RWPE2 (cell line): ENCODE measurements around the gene RNF11.

Source experiments
- ATAC-seq: fragments of 200-7000 bp; cut with Tn5 transposase; 3 replicates; pipeline ENCODE4 v1.9.1; 2021; ENCODE audit warnings: low read depth
- DNase-seq: peaks from one replicate; pipeline ENCODE4 v3.0.0-alpha.2; 2020; ENCODE audit warnings: low spot score
- H3K27ac ChIP-seq: fragments of 450-650 bp; 2 replicates; pipeline ENCODE4 v1.5.1; 2017; ENCODE audit warnings: mild to moderate bottlenecking; ENCODE audit not compliant: poor library complexity, severe bottlenecking
- H3K27me3 ChIP-seq: fragments of 250-450 bp; sonication (Bioruptor Pico); 2 replicates; pipeline ENCODE4 v1.5.1; 2021; ENCODE audit warnings: mild to moderate bottlenecking, moderate library complexity; ENCODE audit not compliant: insufficient read depth, poor library complexity, severe bottlenecking
- H3K36me3 ChIP-seq: fragments of 250-450 bp; sonication (Bioruptor Pico); 2 replicates; pipeline ENCODE4 v1.5.1; 2020; ENCODE audit warnings: low read depth, mild to moderate bottlenecking, moderate library complexity
- H3K4me1 ChIP-seq: fragments of 250-450 bp; sonication (Bioruptor Pico); 2 replicates; pipeline ENCODE4 v1.5.1; 2021; ENCODE audit warnings: mild to moderate bottlenecking, moderate library complexity; ENCODE audit not compliant: insufficient read depth, poor library complexity, severe bottlenecking
- H3K4me3 ChIP-seq: fragments of 250-450 bp; sonication (Bioruptor Pico); 2 replicates; pipeline ENCODE4 v1.5.1; 2021; ENCODE audit warnings: mild to moderate bottlenecking, moderate library complexity; ENCODE audit not compliant: severe bottlenecking
- H3K9me3 ChIP-seq: fragments of 250-450 bp; sonication (Bioruptor Pico); 2 replicates; pipeline ENCODE4 v1.5.1; 2021; ENCODE audit warnings: mild to moderate bottlenecking, moderate library complexity; ENCODE audit not compliant: severe bottlenecking
- CTCF ChIP-seq: fragments of 450-650 bp; IDR thresholded peaks from one replicate; pipeline ENCODE4 v1.5.1; 2017; ENCODE audit warnings: mild to moderate bottlenecking, moderate library complexity; ENCODE audit not compliant: poor library complexity, severe bottlenecking

Gene RNF11

GRCh38 chr1:51301152-51301843 is 65.2 kb downstream of the RNF11 start:
- Histone ChIP-seq H3K27ac (no peak overlapping the region), H3K4me1 (no peaks in the 10 kb centered on the region), H3K36me3 (no peaks in the 10 kb centered on the region), H3K27me3 (no peaks in the 10 kb centered on the region), H3K4me3 (no peak overlapping the region), H3K9me3 (no peaks in the 10 kb centered on the region)
- DNase-seq (no peak), ATAC-seq (no peak)
- no peak for TF ChIP-seq CTCF

GRCh38 chr1:51301844-51302162 is 65.7 kb downstream of the RNF11 start:
- Histone ChIP-seq H3K4me3 (no peak overlapping the region), H3K27me3 (no peaks in the 10 kb centered on the region), H3K27ac (no peak overlapping the region), H3K36me3 (no peaks in the 10 kb centered on the region), H3K9me3 (no peaks in the 10 kb centered on the region), H3K4me1 (no peaks in the 10 kb centered on the region)
- no peak for DNase-seq
- no peak for ATAC-seq
- TF ChIP-seq CTCF = no peak

GRCh38 chr1:51302270-51302669 is 66.2 kb downstream of the RNF11 start:
- DNase-seq (no peak), ATAC-seq (no peak)
- TF ChIP-seq CTCF = no peak
- H3K36me3 ChIP-seq = no peaks in the 10 kb centered on the region
- H3K9me3 ChIP-seq = no peaks in the 10 kb centered on the region
- no peak overlapping the region for H3K4me3 ChIP-seq
- no peak overlapping the region for H3K27ac ChIP-seq
- no peaks in the 10 kb centered on the region for H3K27me3 ChIP-seq
- no peaks in the 10 kb centered on the region for H3K4me1 ChIP-seq

GRCh38 chr1:51302746-51303145 is 66.7 kb downstream of the RNF11 start:
- H3K9me3 ChIP-seq = no peaks in the 10 kb centered on the region
- H3K27ac ChIP-seq = no peak overlapping the region
- DNase-seq (no peak), ATAC-seq (no peak)
- H3K27me3 ChIP-seq = no peaks in the 10 kb centered on the region
- no peak overlapping the region for H3K4me3 ChIP-seq
- no peak for TF ChIP-seq CTCF
- H3K36me3 ChIP-seq = no peaks in the 10 kb centered on the region
- no peaks in the 10 kb centered on the region for H3K4me1 ChIP-seq

GRCh38 chr1:51303315-51303714 is 67.2 kb downstream of the RNF11 start:
- no peaks in the 10 kb centered on the region for H3K9me3 ChIP-seq
- TF ChIP-seq CTCF = no peak
- H3K27me3 ChIP-seq = no peaks in the 10 kb centered on the region
- no peaks in the 10 kb centered on the region for H3K4me1 ChIP-seq
- no peaks in the 10 kb centered on the region for H3K36me3 ChIP-seq
- no peak overlapping the region for H3K4me3 ChIP-seq
- ATAC-seq = no peak
- H3K27ac ChIP-seq = no peak overlapping the region
- no peak for DNase-seq
